Tibial nerve (tissue), 4 donors: ENCODE measurements around the gene CHN2. TPM values are rescaled to one million over a fixed set of nuclear protein-coding genes. Genes with fewer than 3 reads are reported as not detected.

Source experiments
- DNase-seq, 2 donors: peaks; one replicate each; pipeline ENCODE4 v3.0.0-alpha.2; 2019; ENCODE audit warnings: low spot score in 2 of 2
- H3K27ac ChIP-seq, 4 donors: fragments of 200-600 bp; sonication (generic) in 3 of 4; one replicate each; pipeline ENCODE4 v1.5.1; 2017 to 2019; ENCODE audit warnings: mild to moderate bottlenecking in 1 of 4
- H3K27me3 ChIP-seq, 2 donors: fragments of 200-600 bp; sonication (generic) in 1 of 2; one replicate each; pipeline versions ENCODE4 v1.5.1 to v1.6.0; 2017 to 2019
- H3K36me3 ChIP-seq, 3 donors: fragments of 200-600 bp; sonication (generic); one replicate each; pipeline ENCODE4 v1.5.1; 2018 to 2019
- H3K4me1 ChIP-seq, 4 donors: fragments of 200-600 bp; sonication (generic) in 3 of 4; one replicate each; pipeline ENCODE4 v1.5.1; 2017 to 2019
- H3K4me3 ChIP-seq, 4 donors: fragments of 200-600 bp; sonication (generic) in 3 of 4; one replicate each; pipeline ENCODE4 v1.5.1; 2017 to 2019; ENCODE audit warnings: mild to moderate bottlenecking in 1 of 4, moderate library complexity in 1 of 4
- H3K9me3 ChIP-seq, 4 donors: fragments of 200-600 bp; sonication (generic) in 3 of 4; one replicate each; pipeline ENCODE4 v1.5.1; 2017 to 2019
- EP300 ChIP-seq, 2 donors: sonication (generic); formaldehyde crosslinking; IDR thresholded peaks; one replicate each; pipeline ENCODE4 v1.6.1; 2017; ENCODE audit warnings: antibody characterized with exemption in 2 of 2, mild to moderate bottlenecking in 1 of 2
- POLR2A ChIP-seq, 2 donors: fragments of 450-650 bp; IDR thresholded peaks; one replicate each; pipeline ENCODE4 v1.6.1; 2017; ENCODE audit warnings: antibody characterized with exemption in 2 of 2, mild to moderate bottlenecking in 2 of 2, moderate library complexity in 2 of 2
- WGBS, 2 donors: methylation state at CpG; one replicate each; pipeline ENCODE4 v1.1.5; 2018; 5-methylcytosine and 5-hydroxymethylcytosine counted together
- total RNA-seq, 4 donors: library from RNA; depleted of rRNA; stranded (reverse); fragments of >200 nt; gene quantifications; one replicate each; pipeline ENCODE4 v1.1.0, GENCODE V29; 2016
- TF ChIP-seq, protein P1 (sequence below), 5 experiments: fragments of 200-600 bp in 3 of 5; fragments of 450-650 bp in 2 of 5; sonication (generic) in 3 of 5; IDR thresholded peaks; one replicate each; pipeline ENCODE4 v1.5.1; 2016 to 2019; ENCODE audit warnings: antibody characterized with exemption in 5 of 5, mild to moderate bottlenecking in 3 of 5, moderate library complexity in 2 of 5

Gene CHN2
- total RNA-seq, 4 donors from 2014 or later: 3.9 to 12.6 (median 7.0) TPM

DNA sequence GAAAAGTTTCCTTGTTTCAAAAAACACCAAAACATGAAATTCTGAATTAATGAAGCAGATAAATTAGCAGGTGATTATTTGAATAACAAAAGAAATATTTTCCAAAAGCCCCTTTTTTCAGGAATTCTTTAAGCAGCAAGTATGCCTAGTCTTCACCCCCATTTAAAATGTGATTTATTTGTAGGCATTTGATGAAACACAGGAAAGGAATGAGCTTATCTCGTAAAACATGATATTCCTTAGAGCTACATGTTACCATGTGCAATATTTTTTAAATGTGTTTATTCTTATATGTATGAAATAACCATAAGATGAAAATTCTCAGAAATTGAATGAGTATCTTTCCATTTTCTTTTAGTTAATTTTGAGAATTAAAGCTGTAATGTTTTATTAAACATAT is 106.1 kb downstream of the CHN2 start:
- Histone ChIP-seq H3K36me3 (no peaks in the 10 kb centered on the region), H3K4me1 (no peaks in the 10 kb centered on the region), H3K4me3 (no peak overlapping the region), H3K9me3 (no peaks in the 10 kb centered on the region), H3K27ac (no peak overlapping the region), H3K27me3 (no peaks in the 10 kb centered on the region)
- DNase-seq: no peak
- TF ChIP-seq POLR2A (IDR thresholded peaks at IDR 0.05) (no peak), EP300 (IDR thresholded peaks at IDR 0.05) (no peak)
- TF ChIP-seq, protein P1, sequence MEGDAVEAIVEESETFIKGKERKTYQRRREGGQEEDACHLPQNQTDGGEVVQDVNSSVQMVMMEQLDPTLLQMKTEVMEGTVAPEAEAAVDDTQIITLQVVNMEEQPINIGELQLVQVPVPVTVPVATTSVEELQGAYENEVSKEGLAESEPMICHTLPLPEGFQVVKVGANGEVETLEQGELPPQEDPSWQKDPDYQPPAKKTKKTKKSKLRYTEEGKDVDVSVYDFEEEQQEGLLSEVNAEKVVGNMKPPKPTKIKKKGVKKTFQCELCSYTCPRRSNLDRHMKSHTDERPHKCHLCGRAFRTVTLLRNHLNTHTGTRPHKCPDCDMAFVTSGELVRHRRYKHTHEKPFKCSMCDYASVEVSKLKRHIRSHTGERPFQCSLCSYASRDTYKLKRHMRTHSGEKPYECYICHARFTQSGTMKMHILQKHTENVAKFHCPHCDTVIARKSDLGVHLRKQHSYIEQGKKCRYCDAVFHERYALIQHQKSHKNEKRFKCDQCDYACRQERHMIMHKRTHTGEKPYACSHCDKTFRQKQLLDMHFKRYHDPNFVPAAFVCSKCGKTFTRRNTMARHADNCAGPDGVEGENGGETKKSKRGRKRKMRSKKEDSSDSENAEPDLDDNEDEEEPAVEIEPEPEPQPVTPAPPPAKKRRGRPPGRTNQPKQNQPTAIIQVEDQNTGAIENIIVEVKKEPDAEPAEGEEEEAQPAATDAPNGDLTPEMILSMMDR (IDR thresholded peaks at IDR 0.05): no peak
- WGBS, 2 donors: 62 to 68% methylated on average over 1 of the region's 1 CpG

DNA sequence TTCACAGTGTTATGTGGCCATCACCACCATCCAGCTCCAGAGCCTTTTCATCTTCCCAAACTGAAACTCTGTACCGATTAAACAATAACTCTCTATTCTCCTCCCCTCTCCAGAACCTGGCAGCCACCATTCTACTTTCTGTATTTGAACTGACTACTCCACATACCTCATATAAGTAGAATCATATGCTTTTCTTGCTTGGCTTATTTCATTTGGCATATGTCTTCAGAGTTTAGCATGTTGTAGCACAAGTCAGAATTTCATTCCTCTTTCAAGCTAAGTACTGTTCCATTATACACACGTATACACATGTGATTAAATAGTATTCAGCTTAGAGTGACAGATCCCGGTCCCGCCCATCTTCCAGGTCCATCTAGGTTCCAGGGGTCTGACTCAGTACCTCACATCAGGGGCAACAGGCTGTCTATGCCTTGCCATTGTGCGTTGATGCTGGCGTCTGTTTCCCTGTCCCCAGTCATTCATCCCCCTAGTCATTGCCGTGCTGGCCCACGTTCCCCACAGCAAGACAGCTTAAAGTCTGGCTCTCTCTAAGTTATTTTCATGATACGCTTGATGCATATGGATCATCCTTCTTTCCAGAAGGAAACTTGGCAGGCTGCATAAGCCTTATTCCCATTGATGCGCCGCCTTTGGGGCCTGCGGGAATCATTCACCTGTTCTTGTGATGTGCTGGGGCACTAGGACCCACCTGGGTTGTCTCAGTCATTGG is 108.3 kb downstream of the CHN2 start:
- 92% methylated on average over 12 of the region's 12 CpGs for WGBS, 2 donors

DNA sequence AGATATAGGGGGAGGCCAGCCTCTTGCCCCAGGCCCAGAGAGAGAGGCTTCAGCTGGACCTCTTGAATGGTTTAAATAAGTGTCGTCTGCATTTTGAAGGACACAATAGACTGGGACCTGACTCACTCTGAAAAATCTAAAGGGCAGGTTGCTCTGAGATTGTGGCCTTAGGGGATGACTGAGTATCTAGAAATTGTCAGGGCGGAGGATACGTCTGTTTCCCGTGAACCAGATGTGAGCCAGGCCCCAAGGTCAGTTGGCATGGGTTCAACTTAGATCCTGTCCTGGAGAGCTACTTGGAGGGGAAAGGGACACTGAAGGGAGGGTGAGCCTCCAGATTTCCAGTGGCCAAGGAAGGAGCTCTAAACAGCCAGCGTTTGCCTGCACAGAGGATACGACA is 110.2 kb downstream of the CHN2 start:
- Histone ChIP-seq H3K9me3 (peaks cover 0 to 4% (median 0%) of the 10 kb centered on the region in 4 donors), H3K36me3 (no peaks in the 10 kb centered on the region), H3K27me3 (no peaks in the 10 kb centered on the region), H3K27ac (no peak overlapping the region), H3K4me3 (no peak overlapping the region), H3K4me1 (no peaks in the 10 kb centered on the region)
- no peak for TF ChIP-seq POLR2A (IDR thresholded peaks at IDR 0.05)
- peak in 1 of 2 donors; percentile 47 for TF ChIP-seq EP300 (IDR thresholded peaks at IDR 0.05)
- WGBS, 2 donors: 62 to 65% methylated on average over 6 of the region's 6 CpGs
- DNase-seq: no peak

More for the DNA sequence above, 108.3 kb downstream of the CHN2 start:
- Histone ChIP-seq H3K27me3 (no peaks in the 10 kb centered on the region), H3K4me1 (no peaks in the 10 kb centered on the region), H3K36me3 (no peaks in the 10 kb centered on the region), H3K4me3 (no peak overlapping the region), H3K9me3 (no peaks in the 10 kb centered on the region), H3K27ac (no peak overlapping the region)
- no peak for DNase-seq
- TF ChIP-seq, protein P1 (IDR thresholded peaks at IDR 0.05): no peak
- TF ChIP-seq POLR2A (IDR thresholded peaks at IDR 0.05): no peak
- TF ChIP-seq EP300 (IDR thresholded peaks at IDR 0.05): no peak

DNA sequence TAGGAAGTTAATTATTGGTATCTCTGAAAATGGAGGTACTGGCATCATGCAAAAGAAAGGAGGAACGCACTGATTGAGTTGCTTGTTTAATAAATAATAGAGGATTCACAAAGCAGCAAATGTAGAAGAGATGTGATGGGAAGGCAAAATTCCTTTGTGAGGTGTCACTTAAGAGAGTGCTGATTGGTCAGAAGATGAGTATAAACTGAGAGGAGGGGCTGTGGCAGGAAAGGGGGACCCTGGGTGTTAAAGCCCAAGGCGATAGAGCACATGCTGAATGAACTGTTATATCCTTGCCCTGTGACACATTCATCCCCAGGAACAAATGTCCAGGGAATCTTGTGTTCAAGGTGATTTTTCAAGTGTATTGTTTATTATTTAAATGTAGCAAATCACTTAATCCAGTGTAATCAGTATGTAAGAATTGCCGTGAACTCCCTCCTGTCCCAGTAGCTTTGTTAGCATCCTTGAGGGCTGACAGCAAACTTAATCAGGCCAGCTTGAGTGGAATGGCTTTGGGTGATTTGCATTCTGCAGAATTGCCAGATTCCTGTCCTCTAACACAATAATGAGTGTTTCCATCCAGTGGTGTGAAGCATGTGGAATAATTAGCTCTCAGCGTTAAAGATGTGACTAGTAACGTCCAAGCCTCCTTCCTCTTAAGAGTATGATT is 111.9 kb downstream of the CHN2 start:
- no peaks in the 10 kb centered on the region for H3K27me3 ChIP-seq
- no peaks in the 10 kb centered on the region for H3K36me3 ChIP-seq
- no peaks in the 10 kb centered on the region for H3K4me1 ChIP-seq
- no peak overlapping the region for H3K27ac ChIP-seq
- H3K4me3 ChIP-seq: no peak overlapping the region
- peaks cover 0 to 9% (median 0%) of the 10 kb centered on the region in 4 donors for H3K9me3 ChIP-seq
- no peak for TF ChIP-seq EP300 (IDR thresholded peaks at IDR 0.05)
- TF ChIP-seq, protein P1 (IDR thresholded peaks at IDR 0.05): no peak
- no peak for TF ChIP-seq POLR2A (IDR thresholded peaks at IDR 0.05)
- 54 to 56% methylated on average over 5 of the region's 5 CpGs for WGBS, 2 donors
- DNase-seq: no peak

DNA sequence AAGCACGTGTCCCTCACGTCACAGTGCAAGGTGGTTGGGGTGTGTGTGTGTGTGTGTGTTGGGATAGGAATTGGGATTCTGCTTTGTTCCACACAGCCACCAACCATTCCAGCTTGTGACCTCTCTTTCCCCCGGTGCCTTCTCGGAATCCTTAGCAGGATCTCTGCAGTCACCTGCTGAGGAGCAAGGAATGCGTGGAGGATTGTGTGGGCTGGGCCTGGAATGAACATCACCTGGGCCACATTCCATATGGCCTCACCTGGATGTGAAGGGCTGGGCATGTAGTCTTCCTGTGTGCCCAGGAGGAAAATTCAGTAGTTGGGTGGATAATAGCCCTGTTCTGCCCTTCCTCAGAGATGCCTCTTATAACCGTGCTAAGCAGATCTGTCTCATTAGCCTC is 113.8 kb downstream of the CHN2 start:
- Histone ChIP-seq H3K4me1 (no peaks in the 10 kb centered on the region), H3K36me3 (no peaks in the 10 kb centered on the region), H3K9me3 (peaks cover 0 to 9% (median 0%) of the 10 kb centered on the region in 4 donors), H3K27me3 (no peaks in the 10 kb centered on the region), H3K4me3 (no peak overlapping the region), H3K27ac (no peak overlapping the region)
- TF ChIP-seq POLR2A (IDR thresholded peaks at IDR 0.05): no peak
- TF ChIP-seq, protein P1 (IDR thresholded peaks at IDR 0.05): no peak
- no peak for TF ChIP-seq EP300 (IDR thresholded peaks at IDR 0.05)
- 82 to 88% methylated on average over 5 to 6 of the region's 6 CpGs for WGBS, 2 donors
- DNase-seq: no peak
